HEK293T (cell line): Measurements from ENCODE around the gene CTR9.

Source experiments
- PKNOX1 ChIP-seq: fragments of 450-650 bp; IDR thresholded peaks from 2 replicates; pipeline ENCODE4 v1.6.1; 2016
- SUZ12 ChIP-seq: fragments of 450-650 bp; IDR thresholded peaks from 2 replicates; pipeline ENCODE4 v1.6.1; 2016; ENCODE audit warnings: mild to moderate bottlenecking

GRCh38 chr11:10722307-10722706 lies 28.7 kb upstream of the CTR9 start:
- TF ChIP-seq SUZ12 (no peak), PKNOX1 (no peak)
